Vagina (tissue), 2 donors: ENCODE results near the gene CTSE.

Source experiments
- CTCF ChIP-seq, 3 experiments: fragments of 450-650 bp in 2 of 3; fragments of 200-600 bp in 1 of 3; sonication (generic) in 1 of 3; IDR thresholded peaks; one replicate each; pipeline ENCODE4 v1.5.1; 2017 to 2019; ENCODE audit warnings: antibody characterized with exemption in 3 of 3, mild to moderate bottlenecking in 2 of 3, moderate library complexity in 2 of 3
- POLR2A ChIP-seq, 2 donors: fragments of 450-650 bp; IDR thresholded peaks; one replicate each; pipeline ENCODE4 v1.6.1; 2017; ENCODE audit warnings: antibody characterized with exemption in 2 of 2, mild to moderate bottlenecking in 2 of 2, moderate library complexity in 2 of 2

DNA sequence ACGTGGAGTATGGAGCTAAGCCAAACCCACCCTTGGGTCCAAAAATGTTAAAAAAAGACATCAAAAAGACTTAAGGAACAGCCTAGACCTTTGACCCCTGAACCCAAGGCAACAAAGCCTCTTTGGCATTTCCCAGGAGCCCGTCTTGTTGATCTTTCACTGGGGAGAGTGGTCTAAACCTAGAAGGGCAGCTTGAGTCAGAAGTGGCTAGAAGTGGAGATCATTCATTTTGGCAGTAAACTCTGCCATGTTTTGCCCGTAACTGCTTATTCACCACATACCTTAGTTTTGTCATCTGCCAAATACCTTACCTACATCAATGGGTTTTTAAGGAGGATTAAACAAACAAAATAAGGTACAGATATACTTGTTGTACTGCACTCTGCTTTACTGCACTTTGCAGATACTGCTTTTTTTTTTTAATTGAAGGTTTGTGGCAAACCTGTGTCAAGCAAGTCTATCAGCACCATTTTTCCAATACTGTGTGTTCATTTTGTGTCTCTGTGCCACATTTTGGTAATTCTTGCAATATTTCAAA is 1.7 kb upstream of the CTSE start:
- TF ChIP-seq CTCF (IDR thresholded peaks at IDR 0.05) (no peak), POLR2A (IDR thresholded peaks at IDR 0.05) (no peak)
